H9 (cell line): ENCODE results near the gene ARHGDIA. TPM values are rescaled to one million over a fixed set of nuclear protein-coding genes. Genes with fewer than 3 reads are reported as not detected.
"Not testable (repeated sequence)": the region's sequence is repeated elsewhere in the genome, so short reads cannot be mapped to it uniquely, and the experiment has no call there.

Experiments used
- DNase-seq: peaks from one replicate; pipeline ENCODE4 v3.0.0-alpha.2; 2017
- H2AFZ ChIP-seq: one replicate; pipeline ENCODE4 v1.6.1; 2013; ENCODE audit warnings: mild to moderate bottlenecking, low read length, control low read depth, moderate library complexity
- H2AK5ac ChIP-seq: 2 replicates; pipeline ENCODE4 v1.6.1; 2013; ENCODE audit warnings: low read length, control low read depth, mixed read lengths; ENCODE audit not compliant: insufficient read length
- H2BK120ac ChIP-seq: one replicate; pipeline ENCODE4 v1.6.1; 2013; ENCODE audit warnings: low read depth, mild to moderate bottlenecking, low read length, control low read depth, inconsistent platforms; ENCODE audit not compliant: poor library complexity, severe bottlenecking
- H2BK12ac ChIP-seq: 2 replicates; pipeline ENCODE4 v1.6.1; 2013; ENCODE audit warnings: low read length, control low read depth, mixed read lengths, low read depth; ENCODE audit not compliant: insufficient read length
- H2BK15ac ChIP-seq: 2 replicates; pipeline ENCODE4 v1.6.1; 2013; ENCODE audit warnings: low read depth, low read length, control low read depth
- H2BK20ac ChIP-seq: one replicate; pipeline ENCODE4 v1.6.1; 2013; ENCODE audit warnings: low read depth, mild to moderate bottlenecking, low read length, control low read depth, inconsistent platforms; ENCODE audit not compliant: poor library complexity, severe bottlenecking
- H2BK5ac ChIP-seq: 2 replicates; pipeline ENCODE4 v1.6.1; 2013; ENCODE audit warnings: low read length, control low read depth, mixed read lengths; ENCODE audit not compliant: insufficient read length
- H3K14ac ChIP-seq: 2 replicates; pipeline ENCODE4 v1.6.1; 2013; ENCODE audit warnings: low read length, control low read depth; ENCODE audit not compliant: insufficient read depth
- H3K18ac ChIP-seq: 2 replicates; pipeline ENCODE4 v1.6.1; 2013; ENCODE audit warnings: low read depth, mild to moderate bottlenecking, mixed read lengths, low read length, control low read depth; ENCODE audit not compliant: insufficient read length
- H3K23ac ChIP-seq: 2 replicates; pipeline ENCODE4 v1.6.1; 2013; ENCODE audit warnings: low read length, control low read depth, mixed read lengths, low read depth; ENCODE audit not compliant: insufficient read length
- H3K23me2 ChIP-seq: 2 replicates; pipeline ENCODE4 v1.6.1; 2013; ENCODE audit warnings: low read depth, mild to moderate bottlenecking, mixed read lengths, low read length, control low read depth; ENCODE audit not compliant: insufficient read length, poor library complexity, severe bottlenecking
- H3K27ac ChIP-seq: 2 replicates; pipeline ENCODE4 v1.5.1; 2013; ENCODE audit warnings: low read length, control low read depth, mixed read lengths, low read depth; ENCODE audit not compliant: insufficient read length
- H3K27me3 ChIP-seq: 2 replicates; pipeline ENCODE4 v1.6.1; 2013; ENCODE audit warnings: low read length, control low read depth, inconsistent platforms; ENCODE audit not compliant: insufficient read depth
- H3K4ac ChIP-seq: 2 replicates; pipeline ENCODE4 v1.6.1; 2013; ENCODE audit warnings: low read depth, mild to moderate bottlenecking, control low read depth, inconsistent platforms, low read length, moderate library complexity
- H3K4me1 ChIP-seq: 2 replicates; pipeline ENCODE4 v1.6.1; 2013; ENCODE audit warnings: low read length, control low read depth, inconsistent platforms; ENCODE audit not compliant: insufficient read depth
- H3K4me2 ChIP-seq: 2 replicates; pipeline ENCODE4 v1.6.1; 2013; ENCODE audit warnings: low read length, control low read depth, mixed read lengths; ENCODE audit not compliant: insufficient read length, insufficient read depth
- H3K56ac ChIP-seq: 2 replicates; pipeline ENCODE4 v1.6.1; 2013; ENCODE audit warnings: low read depth, mild to moderate bottlenecking, mixed read lengths, low read length, control low read depth; ENCODE audit not compliant: insufficient read length
- H3K79me1 ChIP-seq: 2 replicates; pipeline ENCODE4 v1.6.1; 2013; ENCODE audit warnings: low read depth, mild to moderate bottlenecking, moderate library complexity, low read length, control low read depth, inconsistent platforms; ENCODE audit not compliant: insufficient read depth, poor library complexity, severe bottlenecking
- H3K79me2 ChIP-seq: 2 replicates; pipeline ENCODE4 v1.6.1; 2013; ENCODE audit warnings: low read length, control low read depth, inconsistent platforms; ENCODE audit not compliant: insufficient read depth
- H3K9ac ChIP-seq: 2 replicates; pipeline ENCODE4 v1.6.1; 2013; ENCODE audit warnings: low read length, control low read depth, mixed read lengths; ENCODE audit not compliant: insufficient read length; ENCODE audit errors: extremely low read depth
- H3K9me3 ChIP-seq: one replicate; pipeline ENCODE4 v1.6.1; 2013; ENCODE audit warnings: low read depth, low read length, inconsistent platforms; ENCODE audit not compliant: control insufficient read depth
- H3T11ph ChIP-seq: one replicate; pipeline ENCODE4 v1.6.1; 2013; ENCODE audit warnings: mild to moderate bottlenecking, low read length, control low read depth, inconsistent platforms
- H4K20me1 ChIP-seq: one replicate; pipeline ENCODE4 v1.6.1; 2013; ENCODE audit not compliant: control insufficient read depth, insufficient read length, insufficient read depth
- H4K5ac ChIP-seq: 2 replicates; pipeline ENCODE4 v1.6.1; 2013; ENCODE audit warnings: low read depth, mild to moderate bottlenecking, mixed read lengths, low read length, control low read depth; ENCODE audit not compliant: insufficient read length
- H4K8ac ChIP-seq: replicated peaks from 2 replicates; pipeline ENCODE4 v1.6.1; 2013; ENCODE audit warnings: low read length, control low read depth, mixed read lengths, low read depth; ENCODE audit not compliant: insufficient read length
- H4K91ac ChIP-seq: 2 replicates; pipeline ENCODE4 v1.6.1; 2013; ENCODE audit warnings: low read depth, mild to moderate bottlenecking, moderate library complexity, mixed read lengths, low read length, control low read depth; ENCODE audit not compliant: insufficient read length
- H3K27ac Mint-ChIP-seq, 3 experiments: 2 replicates in 2 of 3; 3 replicates in 1 of 3; pipeline ENCODE4 v1.8.0; 2020 to 2021; ENCODE audit warnings: mixed read lengths in 3 of 3, mild to moderate bottlenecking in 1 of 3, moderate library complexity in 1 of 3
- H3K27me3 Mint-ChIP-seq: 2 replicates; pipeline ENCODE4 v1.8.0; 2021; ENCODE audit warnings: low read depth, mild to moderate bottlenecking, moderate library complexity, mixed read lengths
- H3K36me3 Mint-ChIP-seq, 3 experiments: 2 replicates in 2 of 3; 3 replicates in 1 of 3; pipeline ENCODE4 v1.8.0; 2020 to 2021; ENCODE audit warnings: low read depth in 3 of 3, mixed read lengths in 3 of 3; ENCODE audit not compliant: insufficient read depth in 1 of 3
- H3K4me1 Mint-ChIP-seq, 2 experiments: 2 replicates each; pipeline ENCODE4 v1.8.0; 2020; ENCODE audit warnings: mixed read lengths in 2 of 2
- H3K4me3 Mint-ChIP-seq, 2 experiments: 2 replicates in 1 of 2; 3 replicates in 1 of 2; pipeline ENCODE4 v1.8.0; 2020 to 2021; ENCODE audit warnings: mild to moderate bottlenecking in 2 of 2, mixed read lengths in 2 of 2, moderate library complexity in 1 of 2
- H3K9me3 Mint-ChIP-seq, 2 experiments: 2 replicates in 1 of 2; 3 replicates in 1 of 2; pipeline ENCODE4 v1.8.0; 2020; ENCODE audit warnings: mild to moderate bottlenecking in 2 of 2, mixed read lengths in 2 of 2, moderate library complexity in 1 of 2
- WGBS: extraction: QIAGEN DNeasy Blood & Tissue Kit; methylation state at CpG from one replicate; pipeline ENCODE4 v1.1.7; 2013; ENCODE audit warnings: missing lambda C conversion rate, low lambda C conversion rate, mixed read lengths; ENCODE audit not compliant: insufficient read length; ENCODE audit errors: extremely low coverage; 5-methylcytosine and 5-hydroxymethylcytosine counted together
- total RNA-seq: library from RNA; stranded (reverse); gene quantifications from 2 replicates; pipeline ENCODE4 v1.2.1, GENCODE V29; 2021
- TF ChIP-seq, protein P1 (sequence below): fragments of 200-600 bp; sonication (generic); conservative IDR thresholded peaks from 3 replicates; pipeline ENCODE4 v1.8.0; 2021; ENCODE audit warnings: antibody characterized with exemption, mild to moderate bottlenecking

ARHGDIA gene
- total RNA-seq, 1 experiment from 2014 or later, result 247 TPM

DNA sequence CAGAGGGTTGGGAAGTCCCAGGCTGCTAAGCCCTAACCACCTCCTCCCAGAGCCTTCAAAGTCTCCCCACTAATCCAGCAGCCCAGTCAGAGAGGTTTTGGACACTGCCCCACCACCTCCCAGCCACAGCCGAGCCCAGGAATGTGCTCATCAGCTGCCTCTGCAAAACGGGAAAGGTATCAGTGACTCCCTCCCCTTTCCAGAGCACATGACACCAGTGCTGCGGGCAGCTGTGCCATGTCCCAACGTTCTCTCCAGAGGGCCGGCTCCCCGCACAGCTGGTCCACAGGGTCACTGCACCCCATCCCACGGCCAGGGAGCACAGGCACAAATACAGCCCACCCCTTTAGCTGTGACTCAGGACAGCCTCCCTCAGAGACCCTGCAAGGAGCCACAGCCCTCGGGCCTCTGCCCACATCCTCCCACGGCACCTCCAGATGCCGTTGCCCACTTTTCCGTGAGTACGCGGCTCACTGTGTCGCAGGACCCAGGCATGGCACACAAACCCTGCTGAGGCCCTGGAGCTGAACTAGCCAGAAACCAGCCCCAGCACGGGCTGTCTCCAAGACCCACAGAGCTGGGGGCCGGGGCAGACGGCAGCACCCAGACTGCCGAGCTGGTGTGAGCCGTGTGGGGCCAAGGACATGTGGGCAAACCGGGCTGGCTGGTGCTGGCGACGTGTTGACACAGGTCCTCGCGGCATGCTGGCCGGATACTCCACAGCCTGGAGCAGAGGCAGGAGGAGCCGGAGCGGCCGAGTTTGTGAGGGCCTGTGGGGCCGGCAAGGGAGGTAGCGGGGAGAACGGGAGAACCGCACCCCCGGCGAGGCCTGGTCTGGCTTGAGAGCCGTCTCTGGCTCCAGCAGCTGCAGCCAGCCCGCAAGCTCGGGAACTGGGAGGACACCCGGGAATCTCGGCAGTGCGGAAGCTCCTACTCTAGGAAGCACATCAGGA lies 30.0 kb downstream of the ARHGDIA start:
- Histone ChIP-seq H3K9me3 (no peaks in the 10 kb centered on the region), H3K79me2 (peaks cover 2% of the 10 kb centered on the region; the same call in 1 of the 2 replicates), H3K4me1 (no peaks in the 10 kb centered on the region), H2BK5ac (no peak overlapping the region), H2AFZ (no peak overlapping the region), H3K56ac (no peak overlapping the region), H3K27me3 (no peaks in the 10 kb centered on the region), H2BK12ac (no peak overlapping the region), H4K5ac (no peak overlapping the region), H3K4ac (no peak overlapping the region), H3K79me1 (no peaks in the 10 kb centered on the region), H4K91ac (no peak overlapping the region), H3K9ac (no peak overlapping the region), H4K8ac (no peak overlapping the region), H3K27ac (no peak overlapping the region), H3K23ac (no peak overlapping the region), H3T11ph (no peak overlapping the region), H3K18ac (no peak overlapping the region), H2BK15ac (no peak overlapping the region), H3K4me2 (no peak overlapping the region), H3K14ac (no peak overlapping the region), H4K20me1 (no peaks in the 10 kb centered on the region), H2BK20ac (no peak overlapping the region), H2BK120ac (no peak overlapping the region), H2AK5ac (no peak overlapping the region), H3K23me2 (no peaks in the 10 kb centered on the region)
- DNase-seq, result no peak
- H3K36me3 Mint-ChIP-seq, result peaks cover 10 to 35% (median 25%) of the 10 kb centered on the region in 3 experiments; a peak in 6 of 7 replicates
- WGBS, result no CpG with 5 or more reads among the region's 40 CpGs
- H3K9me3 Mint-ChIP-seq, result no peaks in the 10 kb centered on the region
- no peak overlapping the region for H3K4me3 Mint-ChIP-seq
- H3K4me1 Mint-ChIP-seq, result peaks cover 5 to 6% of the 10 kb centered on the region in 2 experiments; a peak in 3 of 4 replicates
- H3K27me3 Mint-ChIP-seq, result no peaks in the 10 kb centered on the region; the same call in 1 of the 2 replicates
- peak overlapping the region in 2 of 3 experiments; percentile 48 to 80; a peak in 3 of 7 replicates for H3K27ac Mint-ChIP-seq
- TF ChIP-seq, protein P1, sequence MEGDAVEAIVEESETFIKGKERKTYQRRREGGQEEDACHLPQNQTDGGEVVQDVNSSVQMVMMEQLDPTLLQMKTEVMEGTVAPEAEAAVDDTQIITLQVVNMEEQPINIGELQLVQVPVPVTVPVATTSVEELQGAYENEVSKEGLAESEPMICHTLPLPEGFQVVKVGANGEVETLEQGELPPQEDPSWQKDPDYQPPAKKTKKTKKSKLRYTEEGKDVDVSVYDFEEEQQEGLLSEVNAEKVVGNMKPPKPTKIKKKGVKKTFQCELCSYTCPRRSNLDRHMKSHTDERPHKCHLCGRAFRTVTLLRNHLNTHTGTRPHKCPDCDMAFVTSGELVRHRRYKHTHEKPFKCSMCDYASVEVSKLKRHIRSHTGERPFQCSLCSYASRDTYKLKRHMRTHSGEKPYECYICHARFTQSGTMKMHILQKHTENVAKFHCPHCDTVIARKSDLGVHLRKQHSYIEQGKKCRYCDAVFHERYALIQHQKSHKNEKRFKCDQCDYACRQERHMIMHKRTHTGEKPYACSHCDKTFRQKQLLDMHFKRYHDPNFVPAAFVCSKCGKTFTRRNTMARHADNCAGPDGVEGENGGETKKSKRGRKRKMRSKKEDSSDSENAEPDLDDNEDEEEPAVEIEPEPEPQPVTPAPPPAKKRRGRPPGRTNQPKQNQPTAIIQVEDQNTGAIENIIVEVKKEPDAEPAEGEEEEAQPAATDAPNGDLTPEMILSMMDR, result no peak

DNA sequence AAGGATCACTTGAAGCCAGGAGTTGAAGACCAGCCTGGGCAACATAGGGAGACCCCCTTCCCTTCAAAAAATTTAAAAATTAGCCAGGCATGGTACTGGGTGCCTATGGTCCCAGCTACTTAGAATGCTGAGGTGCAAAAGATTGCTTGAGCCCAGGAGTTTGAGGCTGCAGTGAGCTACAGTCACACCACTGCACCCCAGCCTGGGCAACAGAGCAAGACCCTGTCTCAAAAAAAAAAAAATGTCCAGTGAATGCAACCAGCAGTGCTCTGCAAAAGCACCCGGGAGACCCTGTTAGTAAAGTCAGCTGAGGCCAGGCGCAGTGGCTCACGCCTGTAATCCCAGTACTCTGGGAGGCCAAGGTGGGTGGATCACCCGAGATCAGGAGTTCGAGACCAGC lies 31.1 kb downstream of the ARHGDIA start:
- H3K27ac Mint-ChIP-seq, DNase-seq, H3K4ac ChIP-seq: not testable (repeated sequence)

More for the DNA sequence above, 31.1 kb downstream of the ARHGDIA start:
- no CpG with 5 or more reads among the region's 5 CpGs for WGBS
- not testable (repeated sequence) for H3K79me1 ChIP-seq, H3K4me3 Mint-ChIP-seq, H3K27ac ChIP-seq, H3K14ac ChIP-seq, H3K4me1 ChIP-seq, H4K91ac ChIP-seq, H2BK12ac ChIP-seq, H4K5ac ChIP-seq, H3K56ac ChIP-seq, H3T11ph ChIP-seq, H2BK5ac ChIP-seq, H3K23ac ChIP-seq, H3K18ac ChIP-seq, H2BK15ac ChIP-seq, H3K27me3 Mint-ChIP-seq, H3K23me2 ChIP-seq, H2BK120ac ChIP-seq, H3K4me2 ChIP-seq, H2AFZ ChIP-seq, H4K20me1 ChIP-seq, H3K9me3 ChIP-seq, H3K9ac ChIP-seq, H3K4me1 Mint-ChIP-seq, H2BK20ac ChIP-seq, H2AK5ac ChIP-seq, H3K79me2 ChIP-seq, H3K9me3 Mint-ChIP-seq, H4K8ac ChIP-seq, H3K27me3 ChIP-seq
- H3K36me3 Mint-ChIP-seq, result peaks cover 10 to 28% (median 22%) of the 10 kb centered on the region in 3 experiments; a peak in 6 of 7 replicates
